GM12865 (cell line): ENCODE data around the gene FRMD5.

ENCODE experiments used
- DNase-seq: peaks from one replicate; pipeline ENCODE4 v3.0.0; 2010; ENCODE audit warnings: low read depth
- H3K4me3 ChIP-seq: 2 replicates; pipeline ENCODE4 v1.5.1; 2011; ENCODE audit warnings: mild to moderate bottlenecking, low read depth, low read length, control low read depth
- TF ChIP-seq, protein P1 (sequence below): IDR thresholded peaks from 2 replicates; pipeline ENCODE4 v1.5.1; 2011; ENCODE audit warnings: low read length, control low read depth, low read depth, inconsistent platforms; ENCODE audit not compliant: insufficient read depth; ENCODE audit errors: missing control alignments

FRMD5 gene

GRCh38 chr15:43898891-43899290 is 296.2 kb downstream of the FRMD5 start:
- H3K4me3 ChIP-seq = no peak overlapping the region
- DNase-seq = no peak
- TF ChIP-seq, protein P1, sequence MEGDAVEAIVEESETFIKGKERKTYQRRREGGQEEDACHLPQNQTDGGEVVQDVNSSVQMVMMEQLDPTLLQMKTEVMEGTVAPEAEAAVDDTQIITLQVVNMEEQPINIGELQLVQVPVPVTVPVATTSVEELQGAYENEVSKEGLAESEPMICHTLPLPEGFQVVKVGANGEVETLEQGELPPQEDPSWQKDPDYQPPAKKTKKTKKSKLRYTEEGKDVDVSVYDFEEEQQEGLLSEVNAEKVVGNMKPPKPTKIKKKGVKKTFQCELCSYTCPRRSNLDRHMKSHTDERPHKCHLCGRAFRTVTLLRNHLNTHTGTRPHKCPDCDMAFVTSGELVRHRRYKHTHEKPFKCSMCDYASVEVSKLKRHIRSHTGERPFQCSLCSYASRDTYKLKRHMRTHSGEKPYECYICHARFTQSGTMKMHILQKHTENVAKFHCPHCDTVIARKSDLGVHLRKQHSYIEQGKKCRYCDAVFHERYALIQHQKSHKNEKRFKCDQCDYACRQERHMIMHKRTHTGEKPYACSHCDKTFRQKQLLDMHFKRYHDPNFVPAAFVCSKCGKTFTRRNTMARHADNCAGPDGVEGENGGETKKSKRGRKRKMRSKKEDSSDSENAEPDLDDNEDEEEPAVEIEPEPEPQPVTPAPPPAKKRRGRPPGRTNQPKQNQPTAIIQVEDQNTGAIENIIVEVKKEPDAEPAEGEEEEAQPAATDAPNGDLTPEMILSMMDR = no peak

- TF ChIP-seq, protein P1 = no peak
- H3K4me3 ChIP-seq = no peak overlapping the region
- no peak for DNase-seq
Measured at GRCh38 chr15:43896543-43896942, 298.5 kb downstream of the FRMD5 start.

- DNase-seq = no peak
- TF ChIP-seq, protein P1 = no peak
- H3K4me3 ChIP-seq = no peak overlapping the region
Measured at GRCh38 chr15:43895586-43895985, 299.5 kb downstream of the FRMD5 start.

DNA sequence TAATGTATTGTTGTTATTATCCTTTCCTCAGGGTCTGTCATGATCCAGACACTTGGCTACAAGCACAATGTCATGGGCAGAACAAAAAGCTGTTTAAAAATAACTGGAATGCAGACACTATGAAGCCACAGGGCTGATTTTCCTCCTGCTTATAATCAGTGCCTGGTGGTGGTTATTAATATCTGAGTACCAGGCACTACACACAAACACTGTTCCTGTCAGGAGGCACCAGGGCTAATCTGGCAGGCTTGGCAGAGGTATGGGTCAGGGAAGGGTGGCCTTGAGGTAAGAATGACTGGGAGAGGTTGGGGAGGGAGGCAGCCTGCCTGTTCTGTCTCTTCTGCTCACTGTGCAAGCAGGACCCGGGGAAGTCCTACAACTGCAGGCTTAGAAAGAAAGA is 301.1 kb downstream of the FRMD5 start:
- TF ChIP-seq, protein P1 = no peak
- no peak for DNase-seq
- no peak overlapping the region for H3K4me3 ChIP-seq

- TF ChIP-seq, protein P1 = no peak
- no peak for DNase-seq
Measured at GRCh38 chr15:43889042-43889441, 306.0 kb downstream of the FRMD5 start.

DNA sequence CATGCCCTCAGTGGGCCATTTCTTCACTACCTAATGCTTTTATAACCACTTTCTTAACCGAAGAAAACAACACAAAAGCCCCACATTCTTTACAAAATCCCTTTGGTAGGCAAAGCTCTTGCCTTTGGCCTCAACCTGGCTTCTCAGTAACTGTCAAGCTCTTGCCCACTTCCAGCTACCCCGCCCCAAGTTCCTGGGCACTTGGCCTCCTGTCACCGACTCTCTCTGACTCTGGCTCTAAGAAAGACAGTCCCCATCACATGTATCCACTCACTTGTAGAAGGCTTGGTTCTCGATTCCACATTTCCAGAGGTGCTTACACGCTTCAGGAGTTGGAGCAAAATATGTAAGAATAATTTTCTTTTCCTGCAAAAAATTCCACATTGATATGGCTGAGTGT is 307.2 kb downstream of the FRMD5 start:
- no peak overlapping the region for H3K4me3 ChIP-seq
- DNase-seq = no peak
- TF ChIP-seq, protein P1 = no peak

More at GRCh38 chr15:43889042-43889441, 306.0 kb downstream of the FRMD5 start:
- no peak overlapping the region for H3K4me3 ChIP-seq

DNA sequence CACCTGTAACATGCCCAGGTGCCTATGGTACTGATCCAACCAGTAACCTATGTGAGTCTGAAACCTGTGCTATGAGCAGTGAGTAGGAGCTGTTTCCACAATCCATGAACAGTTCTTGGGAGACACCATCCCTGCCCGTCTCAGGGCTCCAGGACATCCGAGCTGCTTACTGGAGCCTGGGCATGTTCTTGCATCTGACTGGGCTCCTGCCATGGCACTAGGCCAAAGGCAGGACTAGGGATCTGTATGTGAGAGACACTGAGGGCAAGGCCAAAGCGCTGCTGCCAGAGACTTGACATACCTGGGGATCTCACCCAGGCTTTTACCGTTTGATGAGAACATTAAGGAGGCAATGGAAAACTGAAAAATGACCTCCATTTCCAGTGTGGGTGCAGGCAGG is 308.5 kb downstream of the FRMD5 start:
- TF ChIP-seq, protein P1 = no peak

More for the DNA sequence above, 308.5 kb downstream of the FRMD5 start:
- no peak overlapping the region for H3K4me3 ChIP-seq
- no peak for DNase-seq
